AG04449 (cell line): ENCODE data around the gene GNG2.

Experiments
- CTCF ChIA-PET: fragments of 350-600 bp; formaldehyde crosslinking; extraction: SDS; loops from one replicate; lab custom pipeline; 2021; ENCODE audit warnings: antibody characterized with exemption; lab: Yijun Ruan, JAX
- POLR2A ChIA-PET: fragments of 400-600, 350-600 bp; formaldehyde crosslinking; extraction: SDS; loops from one replicate; lab custom pipeline; 2020; ENCODE audit warnings: antibody characterized with exemption, inconsistent platforms; lab: Yijun Ruan, JAX
- DNase-seq: peaks from one replicate; pipeline ENCODE4 v3.0.0-alpha.2; 2010; ENCODE audit warnings: low read depth, low spot score
- H3K4me3 ChIP-seq: 2 replicates; pipeline ENCODE4 v1.5.1; 2011; ENCODE audit warnings: low read depth, mild to moderate bottlenecking, control low read depth, low read length
- TF ChIP-seq, protein P1 (sequence below): IDR thresholded peaks from one replicate; pipeline ENCODE4 v1.5.1; 2011; ENCODE audit warnings: mild to moderate bottlenecking, moderate library complexity, low read length, control low read depth, inconsistent platforms; ENCODE audit not compliant: insufficient read depth; ENCODE audit errors: missing control alignments

Gene GNG2

DNA sequence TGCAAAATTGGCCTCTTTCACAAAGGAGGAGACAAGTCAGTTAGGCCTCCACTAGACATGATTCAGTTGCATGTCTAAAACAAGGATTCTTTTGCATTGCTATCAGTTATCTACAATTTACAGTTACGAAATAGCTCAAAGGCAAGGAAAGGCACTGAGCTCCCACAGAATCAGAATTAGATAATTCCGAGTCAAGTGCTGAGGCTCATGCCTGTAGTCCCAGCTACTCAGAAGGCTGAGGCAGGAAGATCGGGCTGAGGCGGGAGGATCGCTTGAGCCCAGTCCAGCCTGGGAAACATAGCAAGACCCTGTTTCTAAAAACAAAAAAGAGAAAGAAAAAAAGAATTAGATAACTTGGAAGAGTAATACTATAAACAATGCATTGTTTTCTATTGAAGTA, 116.7 kb downstream of the GNG2 start:
- DNase-seq, result no peak
- CTCF ChIA-PET, result interaction anchor here (0.8 to 7.1 kb wide), 13 partner anchors 11 to 694 kb away, joined by 3 to 143 read pairs (median 19); partner anchors contain the start of genes GNG2 and RTRAF
- TF ChIP-seq, protein P1, sequence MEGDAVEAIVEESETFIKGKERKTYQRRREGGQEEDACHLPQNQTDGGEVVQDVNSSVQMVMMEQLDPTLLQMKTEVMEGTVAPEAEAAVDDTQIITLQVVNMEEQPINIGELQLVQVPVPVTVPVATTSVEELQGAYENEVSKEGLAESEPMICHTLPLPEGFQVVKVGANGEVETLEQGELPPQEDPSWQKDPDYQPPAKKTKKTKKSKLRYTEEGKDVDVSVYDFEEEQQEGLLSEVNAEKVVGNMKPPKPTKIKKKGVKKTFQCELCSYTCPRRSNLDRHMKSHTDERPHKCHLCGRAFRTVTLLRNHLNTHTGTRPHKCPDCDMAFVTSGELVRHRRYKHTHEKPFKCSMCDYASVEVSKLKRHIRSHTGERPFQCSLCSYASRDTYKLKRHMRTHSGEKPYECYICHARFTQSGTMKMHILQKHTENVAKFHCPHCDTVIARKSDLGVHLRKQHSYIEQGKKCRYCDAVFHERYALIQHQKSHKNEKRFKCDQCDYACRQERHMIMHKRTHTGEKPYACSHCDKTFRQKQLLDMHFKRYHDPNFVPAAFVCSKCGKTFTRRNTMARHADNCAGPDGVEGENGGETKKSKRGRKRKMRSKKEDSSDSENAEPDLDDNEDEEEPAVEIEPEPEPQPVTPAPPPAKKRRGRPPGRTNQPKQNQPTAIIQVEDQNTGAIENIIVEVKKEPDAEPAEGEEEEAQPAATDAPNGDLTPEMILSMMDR, result no peak
- POLR2A ChIA-PET, result no interaction called here
- H3K4me3 ChIP-seq, result no peak overlapping the region

DNA sequence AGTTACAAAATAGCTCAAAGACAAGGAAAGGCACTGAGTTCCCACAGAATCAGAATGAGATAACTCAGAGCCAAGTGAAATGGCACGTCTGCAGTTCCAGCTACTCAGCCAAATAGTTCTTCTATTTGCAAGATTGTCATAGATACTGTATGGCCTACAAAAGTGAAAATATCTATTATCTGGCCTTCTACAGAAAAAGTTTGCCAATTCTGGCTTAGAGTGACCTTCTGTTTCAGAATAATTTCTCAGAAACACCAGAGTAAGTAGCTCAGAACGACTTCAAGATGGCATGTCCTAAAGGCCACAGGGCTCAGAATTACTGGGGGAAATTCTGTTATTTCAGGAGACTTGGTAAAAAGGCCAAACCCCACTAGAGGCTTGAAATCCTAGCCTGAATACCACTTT, 118.3 kb downstream of the GNG2 start:
- ChIA-PET CTCF (interaction anchor here (0.7 to 7.1 kb wide), 40 partner anchors 12 to 696 kb away, joined by 3 to 143 read pairs (median 5); partner anchors contain the start of genes GNG2 and RTRAF), POLR2A (no interaction called here)
- TF ChIP-seq, protein P1, result no peak
- no peak for DNase-seq
- no peak overlapping the region for H3K4me3 ChIP-seq

DNA sequence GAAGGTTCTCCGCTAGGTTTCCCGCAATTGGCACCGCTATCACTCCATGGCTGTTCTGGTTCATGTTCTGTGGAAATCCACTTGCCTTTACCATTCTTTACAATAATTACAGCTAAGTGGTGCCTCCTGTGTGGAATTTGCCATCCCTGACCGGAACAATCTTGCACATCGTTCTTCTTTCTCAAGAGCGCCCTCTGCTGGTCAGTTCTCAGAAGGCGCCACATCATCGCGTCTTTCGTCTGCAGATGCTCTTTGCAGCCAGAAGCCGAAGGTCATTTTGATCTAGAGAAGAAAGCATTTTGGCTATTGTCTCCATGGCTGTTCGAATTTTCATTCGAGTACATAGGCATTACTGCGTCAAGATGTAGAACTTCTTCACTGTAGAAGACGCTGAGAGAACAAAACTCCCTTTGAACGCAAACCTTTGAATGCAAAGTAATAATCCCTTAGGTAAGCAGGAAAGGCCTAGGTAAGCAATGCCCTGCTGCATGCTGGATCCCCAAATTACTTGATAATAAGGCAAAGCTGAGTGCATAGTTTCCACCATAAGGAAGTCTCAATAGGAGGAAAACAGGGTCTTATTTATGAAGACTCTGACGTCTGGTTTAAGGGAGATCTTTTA, 118.8 kb downstream of the GNG2 start:
- no peak overlapping the region for H3K4me3 ChIP-seq
- POLR2A ChIA-PET, result no interaction called here
- no peak for DNase-seq
- CTCF ChIA-PET, result interaction anchor here (0.7 to 7.1 kb wide), 41 partner anchors 13 to 696 kb away, joined by 3 to 143 read pairs (median 5); partner anchors contain the start of genes GNG2 and RTRAF
- TF ChIP-seq, protein P1, result peak; percentile 82

DNA sequence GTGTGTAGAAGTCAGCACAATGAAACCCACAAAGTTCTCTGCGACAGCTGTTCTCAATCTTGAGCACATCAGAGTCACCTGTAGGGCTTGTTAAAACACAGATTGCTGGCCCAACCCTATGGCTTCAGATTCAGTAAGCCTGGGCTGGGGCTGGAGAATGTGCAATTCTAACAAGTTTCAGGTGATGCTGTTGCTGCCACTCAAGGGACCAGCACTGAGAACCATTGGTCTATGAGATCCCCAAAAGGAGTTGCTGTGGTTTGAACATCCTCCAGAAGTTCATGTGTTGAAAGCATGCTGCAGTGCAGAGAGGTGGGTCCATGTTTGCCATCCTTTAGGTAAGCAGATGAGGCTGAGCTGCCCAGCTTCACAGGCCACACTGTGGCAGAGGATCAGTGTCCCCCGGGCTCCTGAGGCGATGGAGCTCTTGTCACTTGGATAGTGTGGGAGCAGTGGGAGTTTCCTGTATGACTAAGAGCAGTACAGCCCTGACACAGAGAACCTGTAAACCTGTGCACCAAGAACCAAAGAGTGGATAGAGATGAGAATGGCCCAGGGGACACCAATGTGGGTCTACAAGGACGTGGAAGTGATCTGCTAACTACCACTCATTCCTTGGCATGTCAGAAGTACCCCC, 120.9 kb downstream of the GNG2 start:
- H3K4me3 ChIP-seq, result no peak overlapping the region
- ChIA-PET CTCF (interaction anchor here (0.7 to 7.1 kb wide), 11 partner anchors 11 to 699 kb away, joined by 3 to 143 read pairs (median 35); partner anchors contain the start of gene RTRAF), POLR2A (no interaction called here)
- TF ChIP-seq, protein P1, result no peak
- no peak for DNase-seq

DNA sequence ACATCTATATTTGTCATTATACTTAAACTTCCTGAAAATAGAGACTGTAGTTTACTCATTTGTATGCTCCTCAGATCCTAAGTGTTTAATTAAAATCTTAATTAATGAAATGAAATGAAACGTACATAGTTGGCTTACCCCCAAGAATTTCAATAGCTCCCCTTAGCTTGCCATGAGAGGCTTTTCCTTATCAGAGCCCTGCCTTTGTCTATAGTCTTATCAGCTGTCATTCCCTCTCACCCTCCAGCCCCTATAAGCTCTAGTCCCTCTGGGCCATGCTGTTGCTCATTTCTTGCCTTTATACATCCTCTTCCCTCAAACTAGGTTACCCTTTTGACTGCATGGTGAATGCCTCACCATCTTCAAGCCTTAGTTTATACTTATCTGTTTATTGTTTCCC, 127.8 kb downstream of the GNG2 start:
- no peak for DNase-seq
- TF ChIP-seq, protein P1, result no peak
- H3K4me3 ChIP-seq, result no peak overlapping the region
- ChIA-PET POLR2A (no interaction called here), CTCF (interaction anchor here (0.7 to 9.7 kb wide), 3 partner anchors 8 to 144 kb away, joined by 3 to 97 read pairs (median 4); no protein-coding TSS in a partner anchor)
